LNCAP (cell line): ENCODE data around the gene TIMM44.

Experiments used
- TF ChIP-seq, protein P1 (sequence below): fragments of 450-650 bp; IDR thresholded peaks from 2 replicates; pipeline ENCODE4 v1.5.1; 2017; ENCODE audit warnings: mild to moderate bottlenecking

The TIMM44 gene

DNA sequence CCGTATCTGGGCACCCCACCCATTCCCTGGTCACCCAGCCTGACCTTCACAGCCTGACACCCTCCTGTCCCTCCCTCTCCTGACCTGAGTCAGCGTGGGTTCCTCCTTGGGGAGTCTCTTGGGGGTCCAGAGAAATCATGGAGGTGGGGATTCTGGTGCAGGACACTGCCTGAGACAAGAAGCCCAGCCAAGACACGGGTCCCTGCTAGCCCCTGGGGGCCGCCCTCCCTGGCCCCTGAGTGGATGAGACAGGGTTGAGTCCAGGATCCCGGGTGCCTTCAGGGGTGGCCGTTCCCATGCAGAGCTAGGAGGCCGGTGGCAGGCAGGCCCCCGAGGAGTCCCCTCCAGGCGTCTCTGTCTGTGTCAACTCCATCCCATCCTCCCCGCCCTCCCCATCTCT, 38.2 kb downstream of the TIMM44 start:
- TF ChIP-seq, protein P1, sequence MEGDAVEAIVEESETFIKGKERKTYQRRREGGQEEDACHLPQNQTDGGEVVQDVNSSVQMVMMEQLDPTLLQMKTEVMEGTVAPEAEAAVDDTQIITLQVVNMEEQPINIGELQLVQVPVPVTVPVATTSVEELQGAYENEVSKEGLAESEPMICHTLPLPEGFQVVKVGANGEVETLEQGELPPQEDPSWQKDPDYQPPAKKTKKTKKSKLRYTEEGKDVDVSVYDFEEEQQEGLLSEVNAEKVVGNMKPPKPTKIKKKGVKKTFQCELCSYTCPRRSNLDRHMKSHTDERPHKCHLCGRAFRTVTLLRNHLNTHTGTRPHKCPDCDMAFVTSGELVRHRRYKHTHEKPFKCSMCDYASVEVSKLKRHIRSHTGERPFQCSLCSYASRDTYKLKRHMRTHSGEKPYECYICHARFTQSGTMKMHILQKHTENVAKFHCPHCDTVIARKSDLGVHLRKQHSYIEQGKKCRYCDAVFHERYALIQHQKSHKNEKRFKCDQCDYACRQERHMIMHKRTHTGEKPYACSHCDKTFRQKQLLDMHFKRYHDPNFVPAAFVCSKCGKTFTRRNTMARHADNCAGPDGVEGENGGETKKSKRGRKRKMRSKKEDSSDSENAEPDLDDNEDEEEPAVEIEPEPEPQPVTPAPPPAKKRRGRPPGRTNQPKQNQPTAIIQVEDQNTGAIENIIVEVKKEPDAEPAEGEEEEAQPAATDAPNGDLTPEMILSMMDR: no peak

DNA sequence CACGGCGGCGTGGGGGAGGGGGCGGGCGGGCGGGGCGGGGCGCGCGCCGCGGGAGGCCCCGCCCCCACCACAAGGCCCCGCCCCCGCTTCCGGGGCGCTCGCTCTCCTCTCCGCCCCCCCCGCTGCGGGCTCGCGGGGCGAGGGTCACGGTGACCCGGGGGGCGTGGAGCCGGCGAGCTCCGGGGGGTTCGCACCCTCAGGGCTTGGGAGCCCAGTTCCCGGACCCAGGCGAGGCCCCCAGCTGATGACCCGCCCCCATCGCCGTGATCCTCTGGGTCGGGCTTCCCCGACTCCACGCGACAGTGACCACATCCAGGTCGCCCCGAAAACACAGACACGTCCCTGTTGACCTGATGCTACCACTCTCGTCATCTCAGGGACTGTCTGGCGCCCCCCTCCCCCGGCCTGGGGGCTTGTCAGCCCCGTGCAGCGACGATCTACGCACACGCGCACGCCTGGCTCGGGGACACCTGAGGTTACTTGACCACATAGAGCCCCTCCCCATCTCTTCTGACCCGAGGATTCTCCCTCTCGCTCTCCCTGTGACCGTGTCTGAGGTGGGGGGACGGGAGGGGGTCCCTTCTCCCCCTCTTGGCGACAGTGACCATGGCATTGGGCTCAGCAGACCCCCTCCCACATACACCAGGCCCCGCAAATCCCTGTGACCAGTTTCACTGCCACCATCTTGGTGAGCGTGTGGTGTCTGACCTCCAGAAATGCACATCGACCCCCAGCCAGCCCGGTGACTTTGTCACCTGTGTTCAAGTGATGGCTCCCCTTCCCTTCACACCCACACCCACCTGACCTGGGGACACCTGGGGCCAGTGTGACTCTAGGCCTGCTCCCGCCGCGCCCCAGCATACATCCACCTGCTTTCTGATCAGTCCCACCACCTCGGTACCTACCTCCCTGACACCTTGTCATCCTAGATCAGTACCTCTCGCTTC, 39.1 kb downstream of the TIMM44 start:
- TF ChIP-seq, protein P1: no peak

DNA sequence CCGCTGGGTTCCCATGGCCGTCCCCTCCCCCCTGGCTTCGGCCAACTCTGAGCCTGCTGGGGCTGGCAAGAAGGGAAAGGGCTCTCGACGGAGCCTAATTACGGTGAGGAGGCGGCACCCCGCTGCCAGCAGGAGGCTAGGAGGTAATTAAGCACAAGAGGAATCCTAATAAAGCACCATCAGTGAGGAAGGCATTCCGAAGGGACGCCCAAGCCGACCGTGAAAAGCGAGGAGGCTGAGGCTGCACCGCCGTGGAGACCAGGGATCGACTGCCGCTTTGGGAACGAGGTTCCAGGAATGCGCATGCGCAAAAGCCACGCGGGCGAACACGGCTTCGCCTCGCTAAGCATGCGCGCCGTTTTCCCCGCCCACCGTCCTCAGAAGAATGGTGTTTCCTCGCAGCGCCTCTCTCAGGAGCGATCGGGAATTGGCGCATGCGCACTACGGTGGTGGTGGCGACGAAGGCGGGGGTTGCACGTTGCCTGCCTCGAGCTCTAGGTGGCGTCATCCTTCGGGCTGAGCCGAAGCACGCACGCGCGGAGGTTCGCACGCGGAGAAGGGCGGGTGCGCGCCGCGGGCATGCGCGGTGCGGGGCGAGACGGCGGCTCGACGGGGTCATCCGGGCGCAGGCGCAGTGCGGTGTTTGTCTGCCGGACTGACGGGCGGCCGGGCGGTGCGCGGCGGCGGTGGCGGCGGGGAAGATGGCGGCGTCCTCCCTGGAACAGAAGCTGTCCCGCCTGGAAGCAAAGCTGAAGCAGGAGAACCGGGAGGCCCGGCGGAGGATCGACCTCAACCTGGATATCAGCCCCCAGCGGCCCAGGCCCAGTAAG, 40.0 kb downstream of the TIMM44 start, which contains the start of gene MAP2K7:
Gene MAP2K7 (plus strand): TSS at position 634 of the 830 bp plus-strand sequence. CDS start 68 bp downstream, at position 702.
- TF ChIP-seq, protein P1: peak; percentile 95

DNA sequence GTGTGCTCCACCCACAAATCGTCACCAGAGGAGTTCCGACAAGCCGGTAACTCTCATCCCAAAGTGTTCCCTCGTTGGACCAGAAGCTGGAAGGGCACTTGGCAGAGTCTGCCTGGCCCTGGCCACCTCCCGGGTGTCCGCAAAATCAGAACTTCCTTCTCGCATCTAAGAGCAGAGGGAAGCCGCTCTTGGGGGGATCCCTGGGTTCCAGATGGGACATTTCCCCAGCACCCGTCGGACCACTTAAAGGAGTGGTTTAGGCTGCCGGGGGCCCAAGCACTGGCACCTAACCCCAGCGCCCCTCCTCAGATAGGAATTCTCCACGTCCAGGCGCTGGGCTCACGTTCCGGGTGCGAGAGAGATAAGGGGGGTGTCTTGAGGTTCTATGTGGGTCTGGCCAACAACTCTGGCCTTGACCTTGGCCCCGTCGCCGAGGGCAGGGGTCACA, 40.6 kb downstream of the TIMM44 start:
- TF ChIP-seq, protein P1: no peak

DNA sequence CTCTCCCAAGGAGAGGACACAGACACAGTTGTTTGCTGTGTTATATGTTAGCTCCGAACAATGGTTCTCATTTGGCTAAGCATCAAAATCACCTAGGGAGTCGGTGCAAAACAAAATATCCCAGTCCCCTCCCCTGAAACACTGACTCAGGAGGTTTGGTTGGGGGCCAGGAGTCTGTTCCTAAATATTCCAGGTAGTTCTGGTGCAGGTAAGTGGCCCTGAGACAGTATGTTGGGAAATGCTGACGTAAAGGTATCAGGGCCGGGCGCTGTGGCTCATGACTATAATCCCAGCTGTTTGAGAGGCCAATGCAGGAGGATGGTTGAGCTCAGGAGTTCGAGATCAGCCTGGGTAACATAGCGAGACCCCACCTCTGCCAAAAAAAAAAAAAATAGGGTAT, 42.1 kb downstream of the TIMM44 start:
- TF ChIP-seq, protein P1: no peak

DNA sequence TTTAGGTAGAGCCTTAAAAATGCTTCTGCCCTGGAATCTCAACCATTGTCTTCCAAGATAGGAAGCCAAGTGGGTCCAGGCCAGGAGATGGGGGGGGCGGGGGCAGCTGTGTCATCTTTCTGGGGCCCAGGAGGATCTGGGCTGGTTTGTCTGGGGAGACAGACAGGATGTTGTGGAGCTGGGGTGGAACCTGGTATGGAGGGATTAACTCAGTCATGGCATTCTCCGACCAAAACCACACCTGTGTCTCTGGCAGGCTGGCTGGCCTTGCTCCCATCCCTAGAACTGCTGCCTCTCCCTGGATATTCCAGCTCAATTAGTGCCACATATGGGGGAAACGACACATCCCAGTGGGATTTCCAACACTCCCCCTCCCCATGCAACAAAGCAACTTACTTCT, 42.5 kb downstream of the TIMM44 start:
- TF ChIP-seq, protein P1: no peak

DNA sequence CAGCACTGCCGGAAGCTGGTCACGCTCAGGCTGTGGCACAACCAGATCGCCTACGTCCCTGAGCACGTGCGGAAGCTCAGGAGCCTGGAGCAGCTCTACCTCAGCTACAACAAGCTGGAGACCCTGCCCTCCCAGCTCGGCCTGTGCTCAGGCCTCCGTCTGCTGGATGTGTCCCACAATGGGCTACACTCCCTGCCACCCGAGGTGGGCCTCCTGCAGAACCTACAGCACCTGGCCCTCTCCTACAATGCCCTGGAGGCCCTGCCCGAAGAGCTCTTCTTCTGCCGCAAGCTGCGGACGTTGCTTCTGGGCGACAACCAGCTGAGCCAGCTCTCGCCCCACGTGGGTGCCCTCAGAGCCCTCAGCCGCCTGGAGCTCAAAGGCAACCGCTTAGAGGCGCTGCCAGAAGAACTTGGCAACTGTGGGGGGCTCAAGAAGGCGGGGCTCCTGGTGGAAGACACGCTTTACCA, 43.0 kb downstream of the TIMM44 start:
- TF ChIP-seq, protein P1: no peak
